HepG2 (cell line): ENCODE measurements around the gene CD14. TPM values are rescaled to one million over a fixed set of nuclear protein-coding genes. Genes with fewer than 3 reads are reported as not detected.

Experiments used
- AHDC1 ChIP-seq: sonication (generic); formaldehyde crosslinking; IDR thresholded peaks from 2 replicates; pipeline ENCODE4 v1.5.1; 2020; ENCODE audit warnings: mild to moderate bottlenecking, missing genetic modification reagents, borderline replicate concordance
- CREB1 ChIP-seq, 2 experiments: fragments of 450-650 bp in 1 of 2; IDR thresholded peaks; 2 replicates each; pipeline ENCODE4 v1.6.1; 2016 to 2017; ENCODE audit warnings: control low read depth in 1 of 2, mild to moderate bottlenecking in 1 of 2, missing compliant biosample characterization in 1 of 2, missing genetic modification characterization in 1 of 2
- GATA4 ChIP-seq: sonication (generic); IDR thresholded peaks from 2 replicates; pipeline ENCODE4 v1.6.1; 2016; ENCODE audit warnings: antibody characterized with exemption, low read depth, borderline replicate concordance
- JUNB ChIP-seq: sonication (generic); formaldehyde crosslinking; IDR thresholded peaks from 2 replicates; pipeline ENCODE4 v1.8.0; 2022; ENCODE audit warnings: missing genetic modification reagents, mild to moderate bottlenecking, borderline replicate concordance
- KLF6 ChIP-seq: IDR thresholded peaks from 2 replicates; pipeline ENCODE4 v1.8.0; 2016; ENCODE audit warnings: missing biosample characterization, missing genetic modification reagents
- KMT2B ChIP-seq: IDR thresholded peaks from 2 replicates; pipeline ENCODE4 v1.6.1; 2016; ENCODE audit warnings: missing genetic modification reagents, missing compliant biosample characterization
- MIER3 ChIP-seq: IDR thresholded peaks from 2 replicates; pipeline ENCODE4 v1.6.1; 2016; ENCODE audit warnings: missing compliant biosample characterization, borderline replicate concordance
- NFRKB ChIP-seq: fragments of 450-650 bp; IDR thresholded peaks from 2 replicates; pipeline ENCODE4 v1.6.1; 2017
- NONO ChIP-seq, 2 experiments: fragments of 450-650 bp in 1 of 2; sonication (generic) in 1 of 2; formaldehyde crosslinking in 1 of 2; IDR thresholded peaks in 1 of 2; conservative IDR thresholded peaks in 1 of 2; 2 replicates each; pipeline versions ENCODE4 v1.6.1 to v1.8.0; 2017 to 2022; ENCODE audit warnings: mild to moderate bottlenecking in 1 of 2, missing genetic modification reagents in 1 of 2, moderate library complexity in 1 of 2
- RAD51 ChIP-seq: fragments of 450-650 bp; IDR thresholded peaks from 2 replicates; pipeline ENCODE4 v1.6.1; 2016; ENCODE audit warnings: borderline replicate concordance
- SYNCRIP ChIP-seq: fragments of 200-400 bp; formaldehyde crosslinking; IDR thresholded peaks from 2 replicates; pipeline ENCODE4 v1.6.1; 2018; ENCODE audit warnings: mild to moderate bottlenecking, low read depth, low read length; ENCODE audit not compliant: insufficient read depth
- TBL1XR1 ChIP-seq: fragments of 150-350 bp; IDR thresholded peaks from 2 replicates; pipeline ENCODE4 v1.6.1; 2014; ENCODE audit warnings: borderline replicate concordance, low read length; ENCODE audit not compliant: partially characterized antibody
- TBP ChIP-seq: sonication (generic); formaldehyde crosslinking; IDR thresholded peaks from 2 replicates; pipeline ENCODE4 v1.5.0; 2020; ENCODE audit warnings: missing genetic modification reagents
- TBX3 ChIP-seq: fragments of 450-650 bp; IDR thresholded peaks from 2 replicates; pipeline ENCODE4 v1.6.1; 2017; ENCODE audit warnings: antibody characterized with exemption, mild to moderate bottlenecking, inconsistent platforms, borderline replicate concordance
- ZBTB3 ChIP-seq: sonication (generic); formaldehyde crosslinking; IDR thresholded peaks from 2 replicates; pipeline ENCODE4 v1.4.0; 2020; ENCODE audit warnings: low read depth, mild to moderate bottlenecking, moderate library complexity, missing genetic modification reagents, borderline replicate concordance
- ZNF441 ChIP-seq: sonication (generic); formaldehyde crosslinking; IDR thresholded peaks from 2 replicates; pipeline ENCODE4 v1.7.0; 2021; ENCODE audit warnings: missing genetic modification reagents, borderline replicate concordance
- ZNF547 ChIP-seq: sonication (generic); formaldehyde crosslinking; IDR thresholded peaks from 2 replicates; pipeline ENCODE4 v1.5.1; 2020; ENCODE audit warnings: mild to moderate bottlenecking, missing genetic modification reagents
- ZNF749 ChIP-seq: sonication (generic); formaldehyde crosslinking; IDR thresholded peaks from 2 replicates; pipeline ENCODE4 v1.8.0; 2022; ENCODE audit warnings: mild to moderate bottlenecking, missing genetic modification reagents, moderate library complexity, borderline replicate concordance
- ZNF839 ChIP-seq: sonication (generic); formaldehyde crosslinking; IDR thresholded peaks from 2 replicates; pipeline ENCODE4 v1.4.0; 2020; ENCODE audit warnings: missing genetic modification reagents, mild to moderate bottlenecking, borderline replicate concordance
- polyA plus RNA-seq, 8 experiments: library from polyadenylated mRNA; depleted of rRNA in 3 of 8; stranded (reverse) in 7 of 8; unstranded in 1 of 8; fragments of >200 nt; fragmentation: Illumina TruSeq in 4 of 8; extraction: Trizol in 4 of 8; gene quantifications; 2 replicates each; pipeline versions ENCODE4 v1.2.1 to v1.2.3, GENCODE V29; 2011 to 2016; ENCODE audit warnings: low read depth in 4 of 8, missing spikeins in 1 of 8, mixed read lengths in 1 of 8; ENCODE audit not compliant: insufficient read depth in 1 of 8
- total RNA-seq, 5 experiments: library from RNA; depleted of rRNA; stranded (reverse); fragments of >200 nt; fragmentation: Illumina TruSeq; extraction: Trizol; gene quantifications; 2 replicates each; pipeline ENCODE4 v1.2.3, GENCODE V29; 2016; ENCODE audit warnings: low read depth in 1 of 5
- TF ChIP-seq, protein P1 (sequence below): IDR thresholded peaks from 2 replicates; pipeline ENCODE4 v1.6.1; 2016; ENCODE audit warnings: low read depth
- TF ChIP-seq, protein P2 (sequence below): sonication (generic); formaldehyde crosslinking; IDR thresholded peaks from 2 replicates; pipeline ENCODE4 v1.4.0; 2020; ENCODE audit warnings: missing genetic modification reagents

Gene CD14
- total and polyA plus RNA-seq, 2 of the 13 experiments (the other 11 are each of a cell fraction or from before 2014, with no cell fraction given), result 1.7 to 4.7 TPM

- TF ChIP-seq TBL1XR1 (peak; percentile 99), ZNF441 (CRISPR knock-in tag) (no peak), JUNB (no peak), CREB1 (IDR thresholded peaks at IDR 0.05) (no peak), CREB1 (CRISPR knock-in tag; IDR thresholded peaks at IDR 0.05) (peak; percentile 75), ZNF839 (CRISPR knock-in tag) (no peak), AHDC1 (CRISPR knock-in tag) (peak; percentile 66; the same call in 1 of the 2 replicates), TBX3 (0 out of 2 replicates have a peak, but pooled peaks have one; percentile 26), GATA4 (no peak), KLF6 (CRISPR knock-in tag) (peak; percentile 64; the same call in 1 of the 2 replicates), ZBTB3 (CRISPR knock-in tag) (no peak), NFRKB (no peak), MIER3 (peak; percentile 89), ZNF749 (no peak), RAD51 (no peak), NONO (IDR thresholded peaks at IDR 0.05) (no peak), NONO (CRISPR knock-in tag; conservative IDR thresholded peaks at IDR 0.05) (no peak), ZNF547 (CRISPR knock-in tag) (no peak), SYNCRIP (no peak), TBP (CRISPR knock-in tag) (no peak), KMT2B (CRISPR knock-in tag) (peak; percentile 26; the same call in 1 of the 2 replicates)
- TF ChIP-seq, protein P1, sequence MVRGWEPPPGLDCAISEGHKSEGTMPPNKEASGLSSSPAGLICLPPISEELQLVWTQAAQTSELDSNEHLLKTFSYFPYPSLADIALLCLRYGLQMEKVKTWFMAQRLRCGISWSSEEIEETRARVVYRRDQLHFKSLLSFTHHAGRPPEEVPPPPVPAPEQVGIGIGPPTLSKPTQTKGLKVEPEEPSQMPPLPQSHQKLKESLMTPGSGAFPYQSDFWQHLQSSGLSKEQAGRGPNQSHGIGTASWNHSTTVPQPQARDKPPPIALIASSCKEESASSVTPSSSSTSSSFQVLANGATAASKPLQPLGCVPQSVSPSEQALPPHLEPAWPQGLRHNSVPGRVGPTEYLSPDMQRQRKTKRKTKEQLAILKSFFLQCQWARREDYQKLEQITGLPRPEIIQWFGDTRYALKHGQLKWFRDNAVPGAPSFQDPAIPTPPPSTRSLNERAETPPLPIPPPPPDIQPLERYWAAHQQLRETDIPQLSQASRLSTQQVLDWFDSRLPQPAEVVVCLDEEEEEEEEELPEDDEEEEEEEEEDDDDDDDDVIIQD (CRISPR knock-in tag), result peak; percentile 79; the same call in 1 of the 2 replicates
- TF ChIP-seq, protein P2, sequence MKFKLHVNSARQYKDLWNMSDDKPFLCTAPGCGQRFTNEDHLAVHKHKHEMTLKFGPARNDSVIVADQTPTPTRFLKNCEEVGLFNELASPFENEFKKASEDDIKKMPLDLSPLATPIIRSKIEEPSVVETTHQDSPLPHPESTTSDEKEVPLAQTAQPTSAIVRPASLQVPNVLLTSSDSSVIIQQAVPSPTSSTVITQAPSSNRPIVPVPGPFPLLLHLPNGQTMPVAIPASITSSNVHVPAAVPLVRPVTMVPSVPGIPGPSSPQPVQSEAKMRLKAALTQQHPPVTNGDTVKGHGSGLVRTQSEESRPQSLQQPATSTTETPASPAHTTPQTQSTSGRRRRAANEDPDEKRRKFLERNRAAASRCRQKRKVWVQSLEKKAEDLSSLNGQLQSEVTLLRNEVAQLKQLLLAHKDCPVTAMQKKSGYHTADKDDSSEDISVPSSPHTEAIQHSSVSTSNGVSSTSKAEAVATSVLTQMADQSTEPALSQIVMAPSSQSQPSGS (CRISPR knock-in tag), result peak; percentile 86; the same call in 1 of the 2 replicates
Observed at GRCh38 chr5:140607031-140607430, 25.9 kb downstream of the CD14 start (continued).
